ENCODE measurements around the gene PPP1R14B.

The PPP1R14B gene

DNA sequence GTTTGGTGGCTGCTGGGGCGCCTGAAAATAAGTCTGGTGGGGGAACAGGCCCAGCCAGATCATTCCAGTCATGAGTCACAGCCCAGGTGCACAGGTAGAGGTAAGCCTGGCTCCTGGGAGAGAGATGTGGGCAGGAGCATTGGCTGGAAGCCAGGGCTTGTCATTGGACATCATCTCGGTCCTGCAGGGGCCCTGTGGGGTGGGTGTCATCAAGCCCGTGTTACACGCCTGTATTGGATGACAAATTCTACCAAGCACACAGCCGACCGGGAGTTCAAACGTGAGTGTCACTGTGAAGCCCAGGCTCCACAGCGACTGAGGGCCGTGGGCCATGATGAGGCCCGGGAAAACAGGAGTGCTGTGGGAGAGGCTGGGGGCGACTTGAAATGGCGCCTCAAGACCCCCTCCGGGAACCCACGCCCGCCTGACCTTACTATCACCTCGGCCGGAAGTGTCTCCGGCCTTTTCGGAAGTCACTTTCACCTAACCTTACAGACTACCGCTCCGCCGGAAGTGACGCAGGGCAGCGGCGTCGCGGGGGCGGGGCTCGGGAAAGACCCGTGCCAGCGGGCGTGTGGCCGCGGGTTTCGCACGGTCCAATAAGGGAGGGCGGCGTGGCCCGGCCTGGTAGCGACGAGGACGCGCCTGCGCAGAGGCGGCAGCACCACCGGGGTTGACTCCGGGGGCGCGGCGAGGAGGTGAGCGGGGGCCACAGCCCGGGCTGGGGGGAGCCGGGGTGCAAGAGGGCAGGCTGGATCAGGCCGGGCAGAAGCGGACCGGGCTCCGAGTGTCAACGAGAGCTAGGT, 6.1 kb downstream of the PPP1R14B start, which contains the start of gene FKBP2:
Gene FKBP2 (plus strand): TSS at position 661 of the 806 bp plus-strand sequence. CDS start 1,293 bp downstream, outside the sequence.
- TF ChIP-seq, protein P1, sequence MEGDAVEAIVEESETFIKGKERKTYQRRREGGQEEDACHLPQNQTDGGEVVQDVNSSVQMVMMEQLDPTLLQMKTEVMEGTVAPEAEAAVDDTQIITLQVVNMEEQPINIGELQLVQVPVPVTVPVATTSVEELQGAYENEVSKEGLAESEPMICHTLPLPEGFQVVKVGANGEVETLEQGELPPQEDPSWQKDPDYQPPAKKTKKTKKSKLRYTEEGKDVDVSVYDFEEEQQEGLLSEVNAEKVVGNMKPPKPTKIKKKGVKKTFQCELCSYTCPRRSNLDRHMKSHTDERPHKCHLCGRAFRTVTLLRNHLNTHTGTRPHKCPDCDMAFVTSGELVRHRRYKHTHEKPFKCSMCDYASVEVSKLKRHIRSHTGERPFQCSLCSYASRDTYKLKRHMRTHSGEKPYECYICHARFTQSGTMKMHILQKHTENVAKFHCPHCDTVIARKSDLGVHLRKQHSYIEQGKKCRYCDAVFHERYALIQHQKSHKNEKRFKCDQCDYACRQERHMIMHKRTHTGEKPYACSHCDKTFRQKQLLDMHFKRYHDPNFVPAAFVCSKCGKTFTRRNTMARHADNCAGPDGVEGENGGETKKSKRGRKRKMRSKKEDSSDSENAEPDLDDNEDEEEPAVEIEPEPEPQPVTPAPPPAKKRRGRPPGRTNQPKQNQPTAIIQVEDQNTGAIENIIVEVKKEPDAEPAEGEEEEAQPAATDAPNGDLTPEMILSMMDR (conservative IDR thresholded peaks at IDR 0.05; ENCODE audit: low read depth) = no peak
- ChIA-PET POLR2A (ENCODE audit: low non-redundant PET) (interaction anchor here (0.5 to 1.0 kb wide), 9 partner anchors 8 to 84 kb away, joined by 3 to 4 read pairs (median 3); no protein-coding TSS in a partner anchor), CTCF (interaction anchor here (0.7 kb wide), 1 partner anchor 14 kb away, joined by 4 read pairs; no protein-coding TSS in a partner anchor)
- H3K27ac ChIP-seq = peak within 1 kb of the TSS; percentile 98
- peak; percentile 94 for DNase-seq (ENCODE audit: low spot score)

DNA sequence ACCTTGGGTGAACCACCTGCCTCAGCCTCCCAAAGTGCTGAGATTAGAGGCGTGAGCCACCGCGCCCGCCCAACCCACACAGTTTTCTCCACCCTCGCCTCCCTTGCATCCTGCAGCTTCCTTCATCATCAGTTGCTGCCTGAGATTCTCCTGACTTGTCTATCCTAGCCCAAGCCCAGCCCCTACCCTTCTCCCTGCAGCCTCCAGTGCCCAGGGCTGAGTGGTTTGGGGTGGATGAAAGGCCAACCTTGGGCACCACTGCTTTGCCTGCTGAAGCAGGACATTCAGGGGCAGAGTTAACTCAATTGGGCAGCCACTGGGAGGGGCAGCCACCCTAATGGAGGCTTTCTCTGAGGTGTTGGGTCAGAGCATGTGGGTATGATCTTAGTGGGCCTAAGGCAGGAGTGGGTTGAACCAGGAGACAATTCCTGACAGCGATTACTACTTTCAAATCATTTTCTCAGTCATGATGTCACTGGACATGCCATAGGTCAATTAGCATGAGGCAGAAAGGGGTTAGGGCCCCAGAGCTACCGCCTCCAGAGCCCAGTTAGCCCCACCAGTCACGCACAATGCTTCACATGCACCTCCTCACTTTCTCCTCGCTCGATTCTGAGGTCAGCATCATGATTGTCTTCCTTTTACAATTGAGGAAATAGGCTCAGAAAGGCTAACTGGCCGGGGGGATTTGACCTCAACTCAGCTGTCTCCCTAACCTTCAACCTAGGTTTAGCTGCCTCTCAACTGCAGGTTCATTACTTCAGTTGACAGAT, 6.9 kb downstream of the PPP1R14B start:
- TF ChIP-seq, protein P1 (conservative IDR thresholded peaks at IDR 0.05; ENCODE audit: low read depth) = no peak
- peak overlapping the region; percentile 98 for H3K27ac ChIP-seq
- CTCF ChIA-PET = no interaction called here
- POLR2A ChIA-PET (ENCODE audit: low non-redundant PET) = interaction anchor here (0.5 to 0.6 kb wide), 2 partner anchors 12 to 85 kb away, joined by 3 to 6 read pairs; no protein-coding TSS in a partner anchor
- DNase-seq (ENCODE audit: low spot score) = no peak

DNA sequence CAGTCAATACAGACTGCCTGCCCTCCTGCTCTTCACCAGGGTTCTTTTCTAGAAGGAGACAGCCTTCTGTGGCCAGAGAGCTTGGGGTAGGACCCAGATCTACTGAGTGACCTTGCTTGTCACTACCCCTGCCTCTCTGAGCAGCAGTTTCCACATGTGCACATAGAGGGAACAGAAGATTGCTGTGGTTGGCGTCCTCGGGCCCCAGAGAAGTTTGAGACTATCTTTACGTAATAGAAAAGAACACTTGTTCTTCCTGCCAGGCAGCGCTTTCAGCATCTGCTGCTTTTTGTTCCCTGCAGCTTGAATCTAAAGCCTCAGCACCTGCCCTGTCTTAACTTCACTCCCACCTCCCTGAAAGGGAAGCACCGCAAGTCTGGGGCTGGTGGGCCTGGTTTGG, 7.7 kb downstream of the PPP1R14B start:
- ChIA-PET CTCF (no interaction called here), POLR2A (ENCODE audit: low non-redundant PET) (no interaction called here)
- no peak for DNase-seq (ENCODE audit: low spot score)
- TF ChIP-seq, protein P1 (conservative IDR thresholded peaks at IDR 0.05; ENCODE audit: low read depth) = no peak
- peak overlapping the region; percentile 98 for H3K27ac ChIP-seq

DNA sequence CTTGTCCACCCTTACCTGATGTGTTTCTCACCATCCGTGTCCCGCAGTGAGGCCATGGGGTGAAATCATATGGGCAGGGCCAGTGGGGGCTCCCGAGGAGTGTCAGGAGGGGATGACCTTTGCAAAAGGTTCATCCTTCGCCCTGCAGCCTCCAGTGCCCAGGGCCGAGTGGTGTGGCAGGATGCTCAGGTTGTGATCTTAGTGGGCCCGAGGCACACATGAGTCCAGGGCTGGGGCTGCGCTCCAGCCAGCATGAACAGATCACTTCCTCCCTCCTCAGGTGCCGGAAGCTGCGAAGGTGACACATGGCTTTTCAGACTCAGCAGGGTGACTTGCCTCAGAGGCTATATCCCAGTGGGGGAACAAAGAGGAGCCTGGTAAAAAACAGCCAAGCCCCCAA, 8.7 kb downstream of the PPP1R14B start:
- TF ChIP-seq, protein P1 (conservative IDR thresholded peaks at IDR 0.05; ENCODE audit: low read depth) = no peak
- ChIA-PET POLR2A (ENCODE audit: low non-redundant PET) (interaction anchor here (0.6 to 1.4 kb wide), 2 partner anchors 24 to 52 kb away, joined by 3 to 8 read pairs; partner anchors contain the start of gene STIP1), CTCF (interaction anchor here (1.3 kb wide), 1 partner anchor 10 kb away, joined by 3 read pairs; no protein-coding TSS in a partner anchor)
- peak overlapping the region; percentile 98 for H3K27ac ChIP-seq
- no peak for DNase-seq (ENCODE audit: low spot score)

DNA sequence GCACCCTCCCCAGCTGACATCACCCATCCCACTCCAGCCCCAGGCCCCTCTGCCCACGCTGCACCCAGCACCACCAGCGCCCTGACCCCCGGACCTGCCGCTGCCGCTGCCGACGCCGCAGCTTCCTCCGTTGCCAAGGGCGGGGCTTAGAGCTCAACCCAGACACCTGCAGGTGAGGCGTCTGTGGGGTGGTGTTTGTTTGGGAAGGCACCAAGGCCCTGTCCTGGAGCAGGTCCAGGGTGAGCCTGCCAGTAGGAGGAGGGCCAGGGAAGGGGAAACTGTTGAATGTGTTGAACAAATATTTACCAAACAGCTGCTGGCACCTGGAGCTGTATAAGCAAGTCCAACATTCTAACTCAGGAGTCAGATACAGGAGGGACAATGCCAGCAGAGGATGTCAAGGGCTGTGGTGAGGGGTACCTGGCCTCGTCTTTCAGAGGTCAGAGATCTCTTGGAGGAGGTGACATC, 9.2 kb downstream of the PPP1R14B start:
- TF ChIP-seq, protein P1 (conservative IDR thresholded peaks at IDR 0.05; ENCODE audit: low read depth) = no peak
- CTCF ChIA-PET = interaction anchor here (0.6 to 1.3 kb wide), 5 partner anchors 10 to 566 kb away, joined by 3 to 5 read pairs (median 3); partner anchors contain the start of gene MAP4K2
- POLR2A ChIA-PET (ENCODE audit: low non-redundant PET) = interaction anchor here (1.4 kb wide), 1 partner anchor 52 kb away, joined by 8 read pairs; the partner anchor contains the start of gene STIP1
- H3K27ac ChIP-seq = peak overlapping the region; percentile 98
- DNase-seq (ENCODE audit: low spot score) = no peak

Data from RWPE1 (cell line).